B cell (primary cell): ENCODE data around the gene GLOD5. TPM values are rescaled to one million over a fixed set of nuclear protein-coding genes. Genes with fewer than 3 reads are reported as not detected.

Experiments
- ATAC-seq: fragments of 200-7000 bp; cut with Tn5 transposase; one replicate; pipeline ENCODE4 v1.10.0; 2021; ENCODE audit warnings: low read depth, mild to moderate bottlenecking, moderate number of reproducible peaks, moderate library complexity
- CTCF ChIA-PET: fragments of 350-600 bp; sonication (Branson Sonifier 250); formaldehyde crosslinking; loops from one replicate; lab custom pipeline; 2021; ENCODE audit warnings: antibody characterized with exemption, inconsistent platforms; lab: Charles Lee
- POLR2A ChIA-PET: fragments of 350-600 bp; sonication (Branson Sonifier 250); formaldehyde crosslinking; loops from one replicate; lab custom pipeline; 2021; ENCODE audit warnings: antibody characterized with exemption; lab: Charles Lee
- DNase-seq: peaks from one replicate; pipeline ENCODE4 v3.0.0; 2013
- H2AFZ ChIP-seq: 2 replicates; pipeline ENCODE4 v1.6.1; 2012; ENCODE audit warnings: mild to moderate bottlenecking, low read depth, low read length; ENCODE audit not compliant: insufficient read depth, poor library complexity, severe bottlenecking
- H3K27ac ChIP-seq, 2 donors: 1 replicate in 1 of 2; 2 replicates in 1 of 2; pipeline ENCODE4 v1.5.1; 2012 to 2013; ENCODE audit warnings: low read length in 2 of 2, mild to moderate bottlenecking in 2 of 2, moderate library complexity in 1 of 2
- H3K27me3 ChIP-seq, 4 experiments: fragments of 200-600 bp in 1 of 4; sonication (generic) in 1 of 4; replicated peaks in 1 of 4; 1 replicate in 2 of 4; 2 replicates in 2 of 4; pipeline versions ENCODE4 v1.6.1 to v1.7.0; 2013 to 2016; ENCODE audit warnings: low read length in 3 of 4, mild to moderate bottlenecking in 2 of 4, mixed read lengths in 1 of 4, moderate library complexity in 1 of 4; ENCODE audit not compliant: insufficient read depth in 4 of 4, control insufficient read depth in 3 of 4; ENCODE audit errors: control extremely low read depth in 1 of 4
- H3K36me3 ChIP-seq, 2 experiments: replicated peaks in 1 of 2; 1 replicate in 1 of 2; 2 replicates in 1 of 2; pipeline versions ENCODE4 v1.6.1 to v1.7.1; 2013; ENCODE audit warnings: low read length in 1 of 2; ENCODE audit not compliant: insufficient read depth in 2 of 2, control insufficient read depth in 1 of 2; ENCODE audit errors: control extremely low read depth in 1 of 2, extremely low read depth in 1 of 2
- H3K4me1 ChIP-seq, 2 donors: fragments of 200-600 bp in 1 of 2; sonication (generic) in 1 of 2; 1 replicate in 1 of 2; 2 replicates in 1 of 2; pipeline versions ENCODE4 v1.5.1 to v1.6.1; 2013 to 2017; ENCODE audit warnings: low read length in 2 of 2; ENCODE audit not compliant: control insufficient read depth in 2 of 2, insufficient read depth in 2 of 2
- H3K4me2 ChIP-seq: replicated peaks from 2 replicates; pipeline ENCODE3; 2012; ENCODE audit warnings: mild to moderate bottlenecking, low read depth, low read length; ENCODE audit not compliant: poor library complexity, severe bottlenecking
- H3K4me3 ChIP-seq, 5 experiments: fragments of 200-600 bp in 1 of 5; sonication (generic) in 1 of 5; 1 replicate in 3 of 5; 2 replicates in 2 of 5; pipeline versions ENCODE4 v1.5.1 to v1.7.0; 2011 to 2016; ENCODE audit warnings: low read length in 4 of 5, mild to moderate bottlenecking in 4 of 5, low read depth in 2 of 5, control low read depth in 1 of 5, moderate library complexity in 1 of 5; ENCODE audit not compliant: insufficient read depth in 1 of 5; ENCODE audit errors: control extremely low read depth in 1 of 5, extremely low read depth in 1 of 5
- H3K79me2 ChIP-seq: fragments of 200-600 bp; sonication (generic); one replicate; pipeline ENCODE4 v1.6.0; 2016; ENCODE audit warnings: low read length; ENCODE audit not compliant: control insufficient read depth, insufficient read depth
- H3K9ac ChIP-seq: fragments of 200-600 bp; sonication (generic); 2 replicates; pipeline ENCODE4 v1.6.1; 2017; ENCODE audit warnings: mild to moderate bottlenecking, low read length, moderate library complexity
- H3K9me3 ChIP-seq, 3 donors: one replicate each; pipeline versions ENCODE4 v1.6.1 to v1.7.1; 2013; ENCODE audit warnings: low read length in 2 of 3; ENCODE audit not compliant: control insufficient read depth in 2 of 3, insufficient read depth in 1 of 3; ENCODE audit errors: control extremely low read depth in 1 of 3
- H4K20me1 ChIP-seq: 2 replicates; pipeline ENCODE4 v1.6.0; 2012; ENCODE audit warnings: mild to moderate bottlenecking, low read length; ENCODE audit not compliant: insufficient read depth, control insufficient read depth, poor library complexity, severe bottlenecking
- H3K27ac Mint-ChIP-seq: one replicate; pipeline ENCODE4 v1.8.0; 2021; ENCODE audit warnings: mixed read lengths
- H3K27me3 Mint-ChIP-seq: one replicate; pipeline ENCODE4 v1.8.0; 2021; ENCODE audit warnings: mixed read lengths
- H3K4me1 Mint-ChIP-seq: one replicate; pipeline ENCODE4 v1.8.0; 2021; ENCODE audit warnings: mixed read lengths
- H3K4me3 Mint-ChIP-seq: one replicate; pipeline ENCODE4 v1.8.0; 2021; ENCODE audit warnings: mixed read lengths
- H3K9me3 Mint-ChIP-seq: one replicate; pipeline ENCODE4 v1.8.0; 2022; ENCODE audit warnings: mixed read lengths; ENCODE audit not compliant: insufficient read depth
- CTCF ChIP-seq: fragments of 200-600 bp; IDR thresholded peaks from one replicate; pipeline ENCODE4 v1.8.0; 2022; ENCODE audit warnings: antibody characterized with exemption, mild to moderate bottlenecking
- EZH2 ChIP-seq: IDR thresholded peaks from 2 replicates; pipeline ENCODE4 v1.6.1; 2012; ENCODE audit warnings: borderline replicate concordance, low read depth, mild to moderate bottlenecking, moderate library complexity, low read length; ENCODE audit not compliant: insufficient read depth, poor library complexity, severe bottlenecking
- WGBS: methylation state at CpG from one replicate; pipeline ENCODE4 v1.1.5; 2013; ENCODE audit warnings: missing lambda C conversion rate; ENCODE audit not compliant: insufficient coverage; 5-methylcytosine and 5-hydroxymethylcytosine counted together
- intact Hi-C: fragments of 100-400 bp; cut with micrococcal nuclease; formaldehyde crosslinking; loops from one replicate; pipeline ENCODE4 v1.10.0; 2022
- polyA plus RNA-seq: library from polyadenylated mRNA; depleted of rRNA; stranded (reverse); fragments of >200 nt; gene quantifications from 2 replicates; pipeline ENCODE4 v1.2.3, GENCODE V29; 2012
- total RNA-seq, 2 donors: library from RNA; stranded (reverse); fragments of 120-200 nt in 1 of 2; gene quantifications; 1 replicate in 1 of 2; 2 replicates in 1 of 2; pipeline versions ENCODE4 v1.2.3 to v1.2.4, GENCODE V29; 2013 to 2022

GLOD5 gene
- total and polyA plus RNA-seq, 2 donors (not counting 1 experiment from before 2014, with no cell fraction given), result not detected

GRCh38 chrX:48798318-48798717 lies 36.8 kb downstream of the GLOD5 start:
- H2AFZ ChIP-seq, result no peak overlapping the region
- no peaks in the 10 kb centered on the region for H3K9me3 Mint-ChIP-seq
- POLR2A ChIA-PET, result interaction anchor here (0.7 kb wide), 1 partner anchor 264 kb away, joined by 4 read pairs; no protein-coding TSS in a partner anchor
- no peaks in the 10 kb centered on the region for H4K20me1 ChIP-seq
- H3K36me3 ChIP-seq, result no peaks in the 10 kb centered on the region
- peaks cover 4 to 16% of the 10 kb centered on the region in 2 donors for H3K4me1 ChIP-seq
- no peaks in the 10 kb centered on the region for H3K79me2 ChIP-seq
- no peak overlapping the region for H3K4me3 ChIP-seq
- H3K9me3 ChIP-seq, result no peaks in the 10 kb centered on the region
- no peak overlapping the region for H3K4me2 ChIP-seq
- H3K4me3 Mint-ChIP-seq, result no peak overlapping the region
- DNase-seq (no peak), ATAC-seq (no peak)
- H3K27ac Mint-ChIP-seq, result no peak overlapping the region
- intact Hi-C loops, result no loop called here
- peaks cover 14% of the 10 kb centered on the region for H3K4me1 Mint-ChIP-seq
- CTCF ChIA-PET, result no interaction called here
- TF ChIP-seq EZH2, result no peak
- no peak for TF ChIP-seq CTCF
- H3K27me3 Mint-ChIP-seq, result no peaks in the 10 kb centered on the region
- no peak overlapping the region for H3K27ac ChIP-seq
- H3K27me3 ChIP-seq, result no peaks in the 10 kb centered on the region
- no peak overlapping the region for H3K9ac ChIP-seq
- no CpG with 5 or more reads among the region's 2 CpGs for WGBS

GRCh38 chrX:48800574-48801279 lies 39.2 kb downstream of the GLOD5 start:
- H3K36me3 ChIP-seq, result peaks cover 0 to 5% of the 10 kb centered on the region in 2 experiments
- intact Hi-C loops, result loop anchor here (1.0 to 5.0 kb wide), 6 partner anchors 90 to 323 kb away; partner anchors contain the start of genes FTSJ1, PIM2 and TFE3
- ATAC-seq, result no peak
- no peaks in the 10 kb centered on the region for H4K20me1 ChIP-seq
- TF ChIP-seq EZH2, result no peak
- no peak for TF ChIP-seq CTCF
- peak overlapping the region; percentile 60 for H3K4me2 ChIP-seq
- 31% methylated on average over 8 of the region's 17 CpGs for WGBS
- H3K4me3 ChIP-seq, result peak overlapping the region; percentile 59 to 82 (median 65)
- no peak for DNase-seq
- no peaks in the 10 kb centered on the region for H3K27me3 ChIP-seq
- H3K4me1 Mint-ChIP-seq, result peaks cover 14% of the 10 kb centered on the region
- H3K9ac ChIP-seq, result peak overlapping the region; percentile 64
- no peaks in the 10 kb centered on the region for H3K27me3 Mint-ChIP-seq
- peak overlapping the region; percentile 83 for H2AFZ ChIP-seq
- H3K4me3 Mint-ChIP-seq, result peak overlapping the region; percentile 96
- peak overlapping the region; percentile 98 for H3K27ac Mint-ChIP-seq
- ChIA-PET CTCF (interaction anchor here (1.0 to 1.5 kb wide), 4 partner anchors 117 to 355 kb away, joined by 3 to 7 read pairs (median 3); partner anchors contain the start of gene WAS), POLR2A (interaction anchor here (0.6 to 1.5 kb wide), 6 partner anchors 42 to 1567 kb away, joined by 3 to 9 read pairs (median 4); partner anchors contain the start of genes PQBP1, TBC1D25 and TIMM17B)
- H3K9me3 ChIP-seq, result no peaks in the 10 kb centered on the region
- no peaks in the 10 kb centered on the region for H3K9me3 Mint-ChIP-seq
- H3K79me2 ChIP-seq, result no peaks in the 10 kb centered on the region
- peaks cover 4 to 16% of the 10 kb centered on the region in 2 donors for H3K4me1 ChIP-seq
- peak overlapping the region; percentile 81 to 88 for H3K27ac ChIP-seq
